ENCODE results near the gene PDIK1L. TPM values are rescaled to one million over a fixed set of nuclear protein-coding genes. Genes with fewer than 3 reads are reported as not detected.
A peak's percentile ranks its signal among the peaks of the same experiment; 100 is the strongest.

PDIK1L gene
- polyA plus RNA-seq, 2 donors, result 2.6 to 3.7 TPM

DNA sequence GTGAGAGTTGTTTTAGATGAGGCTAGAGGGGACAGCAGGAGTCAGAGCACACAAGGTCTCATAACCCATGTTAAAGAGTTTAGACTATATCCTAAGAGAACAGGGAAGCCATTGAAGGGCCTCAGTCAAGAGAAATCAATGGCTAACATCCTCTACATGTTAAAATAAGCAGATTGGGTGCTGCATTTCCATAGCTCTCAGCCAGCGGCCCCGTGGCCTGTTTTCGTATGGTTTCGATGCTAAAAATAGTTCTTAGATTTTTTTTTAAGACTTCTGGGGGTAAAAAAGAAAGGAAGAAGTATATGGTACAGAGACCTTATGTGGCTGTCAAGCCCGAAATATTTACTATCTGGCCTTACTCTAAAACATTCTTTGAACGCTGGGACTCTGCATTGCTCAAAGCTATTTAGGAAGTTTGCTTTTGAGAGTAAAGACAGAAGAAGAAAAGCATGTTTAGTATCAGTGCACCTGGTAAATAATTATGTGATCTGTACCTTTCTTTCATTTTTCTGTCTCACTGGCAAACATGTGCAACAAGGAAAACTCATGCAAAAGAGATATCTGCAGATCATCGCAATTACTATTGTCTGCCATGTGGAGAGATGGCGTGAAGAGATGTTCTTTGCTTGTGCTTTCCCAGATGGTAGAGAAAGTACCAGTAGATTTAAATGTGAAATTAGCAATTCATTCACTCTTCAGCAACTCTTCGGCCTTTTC is 8.4 kb downstream of the PDIK1L start:
- Histone ChIP-seq H3K9me3 (ENCODE audit: control insufficient read depth in 2 of 2, insufficient read depth in 1 of 2, low read depth in 1 of 2, low read length in 1 of 2) (no peaks in the 10 kb centered on the region), H3K36me3 (ENCODE audit: control insufficient read depth in 2 of 2, insufficient read depth in 2 of 2, low read length in 1 of 2) (no peaks in the 10 kb centered on the region), H3K27ac (ENCODE audit: low read depth in 2 of 2, low read length in 1 of 2) (no peak overlapping the region), H3K4me3 (ENCODE audit: low read depth in 1 of 2, low read length in 2 of 2) (no peak overlapping the region), H3K27me3 (ENCODE audit: control insufficient read depth in 1 of 2, insufficient read depth in 2 of 2, low read length in 2 of 2) (no peaks in the 10 kb centered on the region), H3K4me1 (ENCODE audit: control insufficient read depth in 2 of 2, insufficient read depth in 2 of 2, low read length in 1 of 2) (no peaks in the 10 kb centered on the region)
- WGBS, 2 donors, result 72 to 76% methylated on average over 9 of the region's 9 CpGs

GRCh38 chr1:26121854-26122773 is 10.5 kb downstream of the PDIK1L start:
- peak overlapping the region; percentile 37 to 47 for H3K27ac ChIP-seq (ENCODE audit: low read depth in 2 of 2, low read length in 1 of 2)
- H3K9me3 ChIP-seq (ENCODE audit: control insufficient read depth in 2 of 2, insufficient read depth in 1 of 2, low read depth in 1 of 2, low read length in 1 of 2), result no peaks in the 10 kb centered on the region
- no peaks in the 10 kb centered on the region for H3K36me3 ChIP-seq (ENCODE audit: control insufficient read depth in 2 of 2, insufficient read depth in 2 of 2, low read length in 1 of 2)
- whole genome bisulfite sequencing, 2 donors, result 59 to 69% methylated on average over 8 of the region's 8 CpGs
- no peak overlapping the region for H3K4me3 ChIP-seq (ENCODE audit: low read depth in 1 of 2, low read length in 2 of 2)
- H3K27me3 ChIP-seq (ENCODE audit: control insufficient read depth in 1 of 2, insufficient read depth in 2 of 2, low read length in 2 of 2), result no peaks in the 10 kb centered on the region
- no peaks in the 10 kb centered on the region for H3K4me1 ChIP-seq (ENCODE audit: control insufficient read depth in 2 of 2, insufficient read depth in 2 of 2, low read length in 1 of 2)

DNA sequence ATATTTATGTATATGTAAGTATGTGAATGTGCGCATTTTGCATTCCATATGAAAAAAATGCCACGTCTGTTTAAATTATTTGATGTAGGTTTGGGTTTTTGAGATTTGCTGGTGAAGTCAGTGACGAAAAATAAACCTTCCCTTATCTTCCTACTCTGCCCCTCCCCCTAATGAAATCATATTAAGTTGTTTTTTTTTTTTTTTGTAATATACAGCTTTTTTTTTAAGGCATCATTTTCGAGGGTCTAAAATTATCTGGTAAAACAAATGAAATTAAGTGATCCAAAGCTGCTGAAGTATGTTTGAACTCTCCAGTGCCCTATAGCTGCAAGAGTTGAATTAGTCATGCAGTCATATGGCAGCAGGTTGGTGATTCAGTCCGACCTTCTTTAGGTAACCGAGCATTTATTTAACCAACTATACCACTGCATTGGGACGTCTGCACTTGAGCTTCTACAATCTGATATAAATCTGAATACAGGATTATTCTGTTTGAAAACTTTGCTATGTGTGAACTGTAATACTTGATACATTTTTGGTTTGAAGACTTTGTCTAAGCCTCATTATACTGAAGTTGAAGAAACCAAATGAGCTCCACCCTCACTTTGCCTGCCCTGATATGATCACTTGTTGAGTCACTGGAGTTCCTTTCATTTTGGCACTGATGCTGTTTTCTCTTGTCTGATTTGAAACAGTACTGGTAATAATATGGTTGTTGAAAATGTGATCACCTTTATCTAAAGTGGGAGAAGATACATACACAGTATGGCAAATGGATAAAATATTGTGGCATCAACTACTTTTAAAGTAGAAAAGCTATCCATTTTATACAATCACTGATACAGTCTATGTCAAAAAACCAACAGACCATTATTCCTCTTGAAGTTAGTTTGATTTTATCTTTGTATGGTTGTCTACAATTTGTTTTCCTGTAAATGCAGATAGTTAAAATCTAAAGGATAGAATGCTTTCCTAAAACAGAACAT is 11.7 kb downstream of the PDIK1L start:
- Histone ChIP-seq H3K9me3 (ENCODE audit: control insufficient read depth in 2 of 2, insufficient read depth in 1 of 2, low read depth in 1 of 2, low read length in 1 of 2) (no peaks in the 10 kb centered on the region), H3K27me3 (ENCODE audit: control insufficient read depth in 1 of 2, insufficient read depth in 2 of 2, low read length in 2 of 2) (no peaks in the 10 kb centered on the region), H3K4me3 (ENCODE audit: low read depth in 1 of 2, low read length in 2 of 2) (no peak overlapping the region), H3K27ac (ENCODE audit: low read depth in 2 of 2, low read length in 1 of 2) (peak overlapping the region; percentile 66 to 77), H3K36me3 (ENCODE audit: control insufficient read depth in 2 of 2, insufficient read depth in 2 of 2, low read length in 1 of 2) (no peaks in the 10 kb centered on the region), H3K4me1 (ENCODE audit: control insufficient read depth in 2 of 2, insufficient read depth in 2 of 2, low read length in 1 of 2) (no peaks in the 10 kb centered on the region)
- WGBS, 2 donors, result 66 to 68% methylated on average over 7 of the region's 7 CpGs

GRCh38 chr1:26124418-26125331 is 13.1 kb downstream of the PDIK1L start:
- no peak overlapping the region for H3K4me3 ChIP-seq (ENCODE audit: low read depth in 1 of 2, low read length in 2 of 2)
- H3K4me1 ChIP-seq (ENCODE audit: control insufficient read depth in 2 of 2, insufficient read depth in 2 of 2, low read length in 1 of 2), result no peaks in the 10 kb centered on the region
- no peaks in the 10 kb centered on the region for H3K27me3 ChIP-seq (ENCODE audit: control insufficient read depth in 1 of 2, insufficient read depth in 2 of 2, low read length in 2 of 2)
- no peaks in the 10 kb centered on the region for H3K36me3 ChIP-seq (ENCODE audit: control insufficient read depth in 2 of 2, insufficient read depth in 2 of 2, low read length in 1 of 2)
- H3K27ac ChIP-seq (ENCODE audit: low read depth in 2 of 2, low read length in 1 of 2), result no peak overlapping the region
- H3K9me3 ChIP-seq (ENCODE audit: control insufficient read depth in 2 of 2, insufficient read depth in 1 of 2, low read depth in 1 of 2, low read length in 1 of 2), result no peaks in the 10 kb centered on the region
- WGBS, 2 donors, result 62 to 77% methylated on average over 4 of the region's 4 CpGs

GRCh38 chr1:26125382-26125781 is 13.8 kb downstream of the PDIK1L start:
- no peaks in the 10 kb centered on the region for H3K4me1 ChIP-seq (ENCODE audit: control insufficient read depth in 2 of 2, insufficient read depth in 2 of 2, low read length in 1 of 2)
- no peak overlapping the region for H3K4me3 ChIP-seq (ENCODE audit: low read depth in 1 of 2, low read length in 2 of 2)
- no peaks in the 10 kb centered on the region for H3K9me3 ChIP-seq (ENCODE audit: control insufficient read depth in 2 of 2, insufficient read depth in 1 of 2, low read depth in 1 of 2, low read length in 1 of 2)
- H3K36me3 ChIP-seq (ENCODE audit: control insufficient read depth in 2 of 2, insufficient read depth in 2 of 2, low read length in 1 of 2), result no peaks in the 10 kb centered on the region
- H3K27me3 ChIP-seq (ENCODE audit: control insufficient read depth in 1 of 2, insufficient read depth in 2 of 2, low read length in 2 of 2), result no peaks in the 10 kb centered on the region
- H3K27ac ChIP-seq (ENCODE audit: low read depth in 2 of 2, low read length in 1 of 2), result no peak overlapping the region

GRCh38 chr1:26125946-26126320 is 14.3 kb downstream of the PDIK1L start:
- Histone ChIP-seq H3K4me3 (ENCODE audit: low read depth in 1 of 2, low read length in 2 of 2) (no peak overlapping the region), H3K4me1 (ENCODE audit: control insufficient read depth in 2 of 2, insufficient read depth in 2 of 2, low read length in 1 of 2) (no peaks in the 10 kb centered on the region), H3K9me3 (ENCODE audit: control insufficient read depth in 2 of 2, insufficient read depth in 1 of 2, low read depth in 1 of 2, low read length in 1 of 2) (no peaks in the 10 kb centered on the region), H3K27ac (ENCODE audit: low read depth in 2 of 2, low read length in 1 of 2) (peak overlapping the region in 1 of 2 donors; percentile 57), H3K36me3 (ENCODE audit: control insufficient read depth in 2 of 2, insufficient read depth in 2 of 2, low read length in 1 of 2) (no peaks in the 10 kb centered on the region), H3K27me3 (ENCODE audit: control insufficient read depth in 1 of 2, insufficient read depth in 2 of 2, low read length in 2 of 2) (no peaks in the 10 kb centered on the region)
- WGBS, 2 donors, result 42 to 45% methylated on average over 1 of the region's 1 CpG

GRCh38 chr1:26126321-26127084 is 14.9 kb downstream of the PDIK1L start:
- Histone ChIP-seq H3K27ac (ENCODE audit: low read depth in 2 of 2, low read length in 1 of 2) (peak overlapping the region; percentile 78 to 82), H3K36me3 (ENCODE audit: control insufficient read depth in 2 of 2, insufficient read depth in 2 of 2, low read length in 1 of 2) (no peaks in the 10 kb centered on the region), H3K4me3 (ENCODE audit: low read depth in 1 of 2, low read length in 2 of 2) (no peak overlapping the region), H3K27me3 (ENCODE audit: control insufficient read depth in 1 of 2, insufficient read depth in 2 of 2, low read length in 2 of 2) (no peaks in the 10 kb centered on the region), H3K4me1 (ENCODE audit: control insufficient read depth in 2 of 2, insufficient read depth in 2 of 2, low read length in 1 of 2) (no peaks in the 10 kb centered on the region), H3K9me3 (ENCODE audit: control insufficient read depth in 2 of 2, insufficient read depth in 1 of 2, low read depth in 1 of 2, low read length in 1 of 2) (no peaks in the 10 kb centered on the region)
- WGBS, 2 donors, result 42 to 47% methylated on average over 9 of the region's 9 CpGs

Measured in esophagus (tissue), 2 donors.